Heart left ventricle (tissue), 16 donors: ENCODE results near the gene MAD2L2. TPM values are rescaled to one million over a fixed set of nuclear protein-coding genes. Genes with fewer than 3 reads are reported as not detected.

Source experiments
- ATAC-seq, 4 donors: fragments of 200-7000 bp; cut with Tn5 transposase; one replicate each; pipeline ENCODE4 v1.9.1; 2020 to 2022; ENCODE audit warnings: moderate library complexity in 4 of 4, mild to moderate bottlenecking in 3 of 4, moderate number of reproducible peaks in 1 of 4
- DNase-seq, 5 donors: peaks; one replicate each; pipeline ENCODE4 v3.0.0-alpha.2; 2020
- H3K27ac ChIP-seq, 12 donors: fragments of 200-600 bp; sonication (generic) in 4 of 12; one replicate each; pipeline versions ENCODE4 v1.5.0 to v1.8.0; 2016 to 2022; ENCODE audit warnings: mild to moderate bottlenecking in 2 of 12
- H3K27me3 ChIP-seq, 9 donors: fragments of 200-600 bp; sonication (generic) in 2 of 9; one replicate each; pipeline versions ENCODE4 v1.5.1 to v1.8.0; 2016 to 2022; ENCODE audit warnings: mild to moderate bottlenecking in 3 of 9
- H3K36me3 ChIP-seq, 9 donors: fragments of 200-600 bp; sonication (generic) in 2 of 9; one replicate each; pipeline versions ENCODE4 v1.5.0 to v1.8.0; 2018 to 2022; ENCODE audit warnings: mild to moderate bottlenecking in 2 of 9
- H3K4me1 ChIP-seq, 12 donors: fragments of 200-600 bp; sonication (generic) in 4 of 12; one replicate each; pipeline versions ENCODE4 v1.5.0 to v1.8.0; 2016 to 2022; ENCODE audit warnings: mild to moderate bottlenecking in 3 of 12
- H3K4me3 ChIP-seq, 12 donors: fragments of 200-600 bp; sonication (generic) in 4 of 12; one replicate each; pipeline versions ENCODE4 v1.5.0 to v1.8.0; 2017 to 2022; ENCODE audit warnings: mild to moderate bottlenecking in 9 of 12, moderate library complexity in 4 of 12
- H3K9me3 ChIP-seq, 12 donors: fragments of 200-600 bp; sonication (generic) in 4 of 12; one replicate each; pipeline versions ENCODE4 v1.5.0 to v1.8.0; 2016 to 2022; ENCODE audit warnings: mild to moderate bottlenecking in 1 of 12
- POLR2A ChIP-seq, 2 donors: fragments of 450-650 bp; IDR thresholded peaks; one replicate each; pipeline ENCODE4 v1.6.1; 2017; ENCODE audit warnings: antibody characterized with exemption in 2 of 2, mild to moderate bottlenecking in 2 of 2, moderate library complexity in 2 of 2
- WGBS, 4 donors: extraction: QIAGEN DNeasy Blood & Tissue Kit in 2 of 4; methylation state at CpG; one replicate each; pipeline versions ENCODE4 v1.1.5 to v1.1.7; 2013 to 2018; 5-methylcytosine and 5-hydroxymethylcytosine counted together
- intact Hi-C, 10 donors: fragments of 100-400 bp; cut with DNase I; formaldehyde crosslinking; loops; one replicate each; pipeline versions ENCODE4 v1.11.1 to v1.14.2; 2022
- polyA plus RNA-seq, 2 donors: library from polyadenylated mRNA; stranded (reverse); fragments of 200-250 nt; gene quantifications; one replicate each; pipeline ENCODE4 v1.2.3, GENCODE V29; 2013
- total RNA-seq, 9 donors: library from RNA; depleted of rRNA in 2 of 9; stranded (reverse); fragments of >200 nt in 2 of 9; fragmentation: NEBNext Ultra II Directional in 3 of 9; extraction: Animal tissue kit (Norgen Biotek cat#: 25700) in 3 of 9; gene quantifications; one replicate each; pipeline versions ENCODE4 v1.1.0 to v1.2.4, GENCODE V29; 2016 to 2023
- TF ChIP-seq, protein P1 (sequence below), 12 donors: fragments of 200-600 bp; sonication (generic) in 4 of 12; IDR thresholded peaks; one replicate each; pipeline versions ENCODE4 v1.5.0 to v1.8.0; 2018 to 2022; ENCODE audit warnings: antibody characterized with exemption in 12 of 12, mild to moderate bottlenecking in 5 of 12
- donor health status: ischemic (EF 13 %, LVEDD 7.1; RV severe dilation, severe dysfunction).
- donor health status: healthy with polysubstance abuse.
- donor health status: DM: no; HTN: yes; CAD: no.
- donor health status: DM: no; HTN: no; CAD: no.
- donor health status: ischemic (EF 25% LVEDD 6.9; RV normal size, moderate dysfunction).
- donor health status: ischemic (EF 25% LVEDD 5.7; RV mildly dilated, moderate dysfunction).
- donor health status: healthy.
- donor health status: DM: yes; HTN: yes; CAD: no.
- donor health status: ischemic (EF 35%, LVEDD 5.7; RV mildly dilated, moderate dysfunction).
- donor health status: nonischemic (EF 11% LVEDD 7.7; RV severe dilation, severe dysfunction).
- donor health status: DM: yes; HTN: yes; CAD: no.
- donor health status: PGD.
- donor health status: ischemic (EF 29% LVEDD 5.4; RV normal size, mild dysfunction).
- donor health status: nonischemic (EF 23%, LVEDD 6.1; RV moderate dilation, normal function).

Gene MAD2L2
- total and polyA plus RNA-seq, 11 donors, result 15.9 to 54.2 (median 18.5) TPM

- TF ChIP-seq, protein P1, sequence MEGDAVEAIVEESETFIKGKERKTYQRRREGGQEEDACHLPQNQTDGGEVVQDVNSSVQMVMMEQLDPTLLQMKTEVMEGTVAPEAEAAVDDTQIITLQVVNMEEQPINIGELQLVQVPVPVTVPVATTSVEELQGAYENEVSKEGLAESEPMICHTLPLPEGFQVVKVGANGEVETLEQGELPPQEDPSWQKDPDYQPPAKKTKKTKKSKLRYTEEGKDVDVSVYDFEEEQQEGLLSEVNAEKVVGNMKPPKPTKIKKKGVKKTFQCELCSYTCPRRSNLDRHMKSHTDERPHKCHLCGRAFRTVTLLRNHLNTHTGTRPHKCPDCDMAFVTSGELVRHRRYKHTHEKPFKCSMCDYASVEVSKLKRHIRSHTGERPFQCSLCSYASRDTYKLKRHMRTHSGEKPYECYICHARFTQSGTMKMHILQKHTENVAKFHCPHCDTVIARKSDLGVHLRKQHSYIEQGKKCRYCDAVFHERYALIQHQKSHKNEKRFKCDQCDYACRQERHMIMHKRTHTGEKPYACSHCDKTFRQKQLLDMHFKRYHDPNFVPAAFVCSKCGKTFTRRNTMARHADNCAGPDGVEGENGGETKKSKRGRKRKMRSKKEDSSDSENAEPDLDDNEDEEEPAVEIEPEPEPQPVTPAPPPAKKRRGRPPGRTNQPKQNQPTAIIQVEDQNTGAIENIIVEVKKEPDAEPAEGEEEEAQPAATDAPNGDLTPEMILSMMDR (IDR thresholded peaks at IDR 0.05), result no peak
- no peak for TF ChIP-seq POLR2A (IDR thresholded peaks at IDR 0.05)
- intact Hi-C loops, result loop anchor here (2.0 to 5.0 kb wide), 6 partner anchors 159 to 604 kb away; partner anchors contain the start of gene DISP3 (in 5 of the 10)
- ATAC-seq, result no peak
These were observed 40.0 kb downstream of the MAD2L2 start for GRCh38 chr1:11640944-11641343.

DNA sequence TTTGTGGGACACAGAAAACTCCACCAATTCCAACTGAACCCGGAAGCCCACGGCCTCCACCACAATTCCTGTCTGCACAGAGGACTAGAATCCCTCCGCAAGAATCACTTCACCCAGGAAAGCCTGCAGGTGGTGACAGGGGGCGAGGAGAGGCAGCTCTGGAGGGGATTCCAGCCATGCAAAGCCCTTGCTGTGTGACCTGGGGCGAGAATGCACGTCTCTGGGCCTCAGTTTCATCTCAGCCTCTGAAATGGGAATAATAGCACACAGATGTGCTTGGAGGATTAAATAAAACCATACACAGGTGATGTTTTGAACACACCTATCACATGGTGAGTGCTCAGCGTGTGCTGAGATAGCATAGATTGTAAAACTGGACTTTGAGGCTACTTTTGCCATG is 40.8 kb downstream of the MAD2L2 start:
- intact Hi-C loops, result loop anchor here (2.0 to 5.0 kb wide), 6 partner anchors 158 to 603 kb away; partner anchors contain the start of gene DISP3 (in 5 of the 10)
- Histone ChIP-seq H3K36me3 (no peaks in the 10 kb centered on the region), H3K9me3 (no peaks in the 10 kb centered on the region), H3K4me3 (no peak overlapping the region), H3K27me3 (peaks cover 0 to 38% (median 0%) of the 10 kb centered on the region in 9 donors), H3K4me1 (peaks cover 0 to 12% (median 2%) of the 10 kb centered on the region in 12 donors), H3K27ac (no peak overlapping the region)
- DNase-seq (no peak), ATAC-seq (no peak)
- TF ChIP-seq, protein P1 (IDR thresholded peaks at IDR 0.05), result no peak
- no peak for TF ChIP-seq POLR2A (IDR thresholded peaks at IDR 0.05)
- 65 to 73% (median 68%) methylated on average over 7 of the region's 7 CpGs for WGBS, 4 donors

More at GRCh38 chr1:11640944-11641343, 40.0 kb downstream of the MAD2L2 start:
- Histone ChIP-seq H3K4me3 (no peak overlapping the region), H3K36me3 (no peaks in the 10 kb centered on the region), H3K4me1 (peaks cover 0 to 12% (median 2%) of the 10 kb centered on the region in 12 donors), H3K9me3 (no peaks in the 10 kb centered on the region), H3K27me3 (peaks cover 0 to 40% (median 0%) of the 10 kb centered on the region in 9 donors), H3K27ac (no peak overlapping the region)
- WGBS, 4 donors, result 45 to 75% (median 63%) methylated on average over 6 of the region's 6 CpGs
- DNase-seq, result no peak

DNA sequence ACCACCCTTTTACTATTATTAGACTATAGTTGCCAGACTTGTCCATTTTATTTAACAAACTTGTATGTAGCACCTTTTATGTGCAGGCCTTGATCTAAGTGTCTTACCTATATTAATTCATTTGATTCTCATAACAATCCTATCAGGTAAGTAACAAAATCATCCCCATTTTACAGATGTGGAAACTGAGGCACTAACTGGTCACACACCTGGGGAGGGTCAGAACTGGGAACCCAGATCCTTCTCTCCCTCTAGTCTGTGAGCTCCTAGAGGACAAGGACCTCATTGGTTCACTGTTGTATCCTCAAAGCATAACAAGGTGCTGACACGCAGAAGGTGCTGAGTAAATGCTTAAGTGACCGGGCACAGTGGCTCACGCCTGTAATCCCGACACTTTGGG is 41.6 kb downstream of the MAD2L2 start:
- ATAC-seq (no peak), DNase-seq (no peak)
- Histone ChIP-seq H3K4me3 (no peak overlapping the region), H3K4me1 (peaks cover 0 to 12% (median 2%) of the 10 kb centered on the region in 12 donors), H3K27ac (no peak overlapping the region), H3K36me3 (no peaks in the 10 kb centered on the region), H3K27me3 (peaks cover 0 to 39% (median under 1%) of the 10 kb centered on the region in 9 donors), H3K9me3 (no peaks in the 10 kb centered on the region)
- TF ChIP-seq, protein P1 (IDR thresholded peaks at IDR 0.05), result no peak
- no peak for TF ChIP-seq POLR2A (IDR thresholded peaks at IDR 0.05)
- 66 to 89% (median 72%) methylated on average over 4 of the region's 4 CpGs for WGBS, 4 donors
- intact Hi-C loops, result loop anchor here in 1 of 10 donors (10.0 kb wide), 1 partner anchor 155 kb away; no protein-coding TSS in a partner anchor

- no peak for TF ChIP-seq POLR2A (IDR thresholded peaks at IDR 0.05)
- TF ChIP-seq, protein P1 (IDR thresholded peaks at IDR 0.05), result no peak
These were observed 42.8 kb downstream of the MAD2L2 start for GRCh38 chr1:11638121-11638520.

More at GRCh38 chr1:11638121-11638520, 42.8 kb downstream of the MAD2L2 start:
- Histone ChIP-seq H3K36me3 (no peaks in the 10 kb centered on the region), H3K4me1 (peaks cover 0 to 12% (median 2%) of the 10 kb centered on the region in 12 donors), H3K27ac (no peak overlapping the region), H3K4me3 (no peak overlapping the region), H3K27me3 (peaks cover 0 to 40% (median 4%) of the 10 kb centered on the region in 9 donors), H3K9me3 (no peaks in the 10 kb centered on the region)
- DNase-seq (no peak), ATAC-seq (no peak)
- intact Hi-C loops, result loop anchor here in 1 of 10 donors (10.0 kb wide), 1 partner anchor 153 kb away; no protein-coding TSS in a partner anchor
- WGBS, 4 donors, result 55 to 72% (median 61%) methylated on average over 5 of the region's 5 CpGs
